Measurements from ENCODE around the gene C15orf62.

DNA sequence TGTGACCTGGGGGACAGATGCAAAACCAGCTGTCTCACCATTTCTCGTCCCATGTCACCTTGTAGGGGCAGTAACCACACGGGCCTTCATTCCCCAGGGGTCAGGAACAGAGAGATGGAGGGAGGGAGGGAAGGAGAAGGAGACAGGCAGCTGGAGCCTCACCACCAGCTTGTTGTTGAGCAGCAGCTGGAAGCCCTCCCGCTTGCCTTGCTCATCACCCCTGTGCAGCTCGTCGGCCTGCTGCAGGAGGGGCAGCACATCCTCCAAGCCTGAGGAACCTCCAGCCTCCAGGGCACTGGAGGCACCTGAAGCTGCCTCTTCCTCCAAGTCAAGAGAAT lies 25.0 kb upstream of the C15orf62 start:
- TF ChIP-seq, protein P1, sequence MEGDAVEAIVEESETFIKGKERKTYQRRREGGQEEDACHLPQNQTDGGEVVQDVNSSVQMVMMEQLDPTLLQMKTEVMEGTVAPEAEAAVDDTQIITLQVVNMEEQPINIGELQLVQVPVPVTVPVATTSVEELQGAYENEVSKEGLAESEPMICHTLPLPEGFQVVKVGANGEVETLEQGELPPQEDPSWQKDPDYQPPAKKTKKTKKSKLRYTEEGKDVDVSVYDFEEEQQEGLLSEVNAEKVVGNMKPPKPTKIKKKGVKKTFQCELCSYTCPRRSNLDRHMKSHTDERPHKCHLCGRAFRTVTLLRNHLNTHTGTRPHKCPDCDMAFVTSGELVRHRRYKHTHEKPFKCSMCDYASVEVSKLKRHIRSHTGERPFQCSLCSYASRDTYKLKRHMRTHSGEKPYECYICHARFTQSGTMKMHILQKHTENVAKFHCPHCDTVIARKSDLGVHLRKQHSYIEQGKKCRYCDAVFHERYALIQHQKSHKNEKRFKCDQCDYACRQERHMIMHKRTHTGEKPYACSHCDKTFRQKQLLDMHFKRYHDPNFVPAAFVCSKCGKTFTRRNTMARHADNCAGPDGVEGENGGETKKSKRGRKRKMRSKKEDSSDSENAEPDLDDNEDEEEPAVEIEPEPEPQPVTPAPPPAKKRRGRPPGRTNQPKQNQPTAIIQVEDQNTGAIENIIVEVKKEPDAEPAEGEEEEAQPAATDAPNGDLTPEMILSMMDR (IDR thresholded peaks at IDR 0.05), result no peak
- TF ChIP-seq POLR2A (IDR thresholded peaks at IDR 0.05), result no peak
- no peak for TF ChIP-seq EP300 (IDR thresholded peaks at IDR 0.05)

All from suprapubic skin (tissue), 3 donors.